ENCODE data around the gene EPB41.

GRCh38 chr1:29105822-29106221, 191.5 kb downstream of the EPB41 start:
- TF ChIP-seq CTCF (IDR thresholded peaks at IDR 0.05): no peak
- no peak for TF ChIP-seq POLR2A (IDR thresholded peaks at IDR 0.05)
